ENCODE measurements around the gene RAB10. TPM values are rescaled to one million over a fixed set of nuclear protein-coding genes. Genes with fewer than 3 reads are reported as not detected.

RAB10 gene
- total and polyA plus RNA-seq, 9 of the 15 experiments (the other 6 are each of a cell fraction or from before 2014, with no cell fraction given) = 25.1 to 214 (median 157) TPM

DNA sequence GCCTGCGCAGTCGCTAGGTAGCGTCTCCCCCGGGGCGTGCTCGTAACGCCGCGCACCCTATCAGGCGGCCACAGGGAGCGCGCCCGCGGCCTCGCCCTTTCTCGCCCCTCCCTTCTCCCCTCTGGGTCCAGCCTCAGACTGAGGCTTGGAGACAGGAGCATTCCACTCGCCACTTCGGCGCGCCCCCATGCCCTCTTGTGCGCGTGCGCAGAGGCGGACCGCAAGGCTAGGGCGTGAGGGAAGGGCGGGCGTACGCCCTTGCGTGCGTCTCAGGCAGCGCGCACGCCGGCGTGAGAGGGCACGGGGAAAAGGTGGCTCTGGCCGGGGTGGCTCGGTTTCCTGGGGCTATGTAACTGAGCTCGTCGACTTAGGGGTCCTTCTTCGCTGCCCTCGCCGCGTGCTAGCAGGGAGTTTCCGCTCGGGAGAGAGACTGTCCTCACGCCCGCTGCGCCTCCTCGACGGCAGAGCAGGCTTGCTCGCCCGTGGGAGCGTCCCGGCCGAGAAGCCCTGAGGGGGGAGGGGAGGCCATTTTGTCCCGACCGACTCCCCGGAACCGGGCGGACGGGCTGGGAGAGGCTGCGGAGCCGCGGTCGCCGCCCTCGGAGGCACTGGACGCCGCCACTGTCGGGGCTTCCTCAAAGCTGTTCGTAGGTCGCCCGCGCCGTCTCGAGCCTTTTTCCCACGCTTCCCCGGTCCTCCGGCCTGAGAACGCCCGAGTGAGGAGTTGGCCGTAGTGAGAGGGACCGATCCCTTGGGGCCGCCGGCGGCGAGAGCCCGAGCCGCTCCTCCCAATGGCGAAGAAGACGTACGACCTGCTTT lies at the start of gene RAB10 (continued):
- peak; percentile 83; the same call in 1 of the 2 replicates for TF ChIP-seq ZBTB49 (CRISPR knock-in tag; IDR thresholded peaks at IDR 0.05; ENCODE audit: borderline replicate concordance)
- TF ChIP-seq, protein P1, sequence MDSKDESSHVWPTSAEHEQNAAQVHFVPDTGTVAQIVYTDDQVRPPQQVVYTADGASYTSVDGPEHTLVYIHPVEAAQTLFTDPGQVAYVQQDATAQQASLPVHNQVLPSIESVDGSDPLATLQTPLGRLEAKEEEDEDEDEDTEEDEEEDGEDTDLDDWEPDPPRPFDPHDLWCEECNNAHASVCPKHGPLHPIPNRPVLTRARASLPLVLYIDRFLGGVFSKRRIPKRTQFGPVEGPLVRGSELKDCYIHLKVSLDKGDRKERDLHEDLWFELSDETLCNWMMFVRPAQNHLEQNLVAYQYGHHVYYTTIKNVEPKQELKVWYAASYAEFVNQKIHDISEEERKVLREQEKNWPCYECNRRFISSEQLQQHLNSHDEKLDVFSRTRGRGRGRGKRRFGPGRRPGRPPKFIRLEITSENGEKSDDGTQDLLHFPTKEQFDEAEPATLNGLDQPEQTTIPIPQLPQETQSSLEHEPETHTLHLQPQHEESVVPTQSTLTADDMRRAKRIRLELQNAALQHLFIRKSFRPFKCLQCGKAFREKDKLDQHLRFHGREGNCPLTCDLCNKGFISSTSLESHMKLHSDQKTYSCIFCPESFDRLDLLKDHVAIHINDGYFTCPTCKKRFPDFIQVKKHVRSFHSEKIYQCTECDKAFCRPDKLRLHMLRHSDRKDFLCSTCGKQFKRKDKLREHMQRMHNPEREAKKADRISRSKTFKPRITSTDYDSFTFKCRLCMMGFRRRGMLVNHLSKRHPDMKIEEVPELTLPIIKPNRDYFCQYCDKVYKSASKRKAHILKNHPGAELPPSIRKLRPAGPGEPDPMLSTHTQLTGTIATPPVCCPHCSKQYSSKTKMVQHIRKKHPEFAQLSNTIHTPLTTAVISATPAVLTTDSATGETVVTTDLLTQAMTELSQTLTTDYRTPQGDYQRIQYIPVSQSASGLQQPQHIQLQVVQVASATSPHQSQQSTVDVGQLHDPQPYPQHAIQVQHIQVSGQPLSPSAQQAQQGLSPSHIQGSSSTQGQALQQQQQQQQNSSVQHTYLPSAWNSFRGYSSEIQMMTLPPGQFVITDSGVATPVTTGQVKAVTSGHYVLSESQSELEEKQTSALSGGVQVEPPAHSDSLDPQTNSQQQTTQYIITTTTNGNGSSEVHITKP (IDR thresholded peaks at IDR 0.05; ENCODE audit: partially characterized antibody) = peak; percentile 92
